Lung (tissue), 13 donors: ENCODE data around the gene SLC26A5. TPM values are rescaled to one million over a fixed set of nuclear protein-coding genes. Genes with fewer than 3 reads are reported as not detected.

Source experiments
- ATAC-seq: fragments of 200-7000 bp; cut with Tn5 transposase; one replicate; pipeline ENCODE4 v1.9.1; 2020; ENCODE audit warnings: moderate number of reproducible peaks; ENCODE audit not compliant: insufficient read depth, low FRiP score
- DNase-seq, 3 donors: peaks; one replicate each; pipeline ENCODE4 v3.0.0-alpha.2; 2013 to 2017
- H3K27ac ChIP-seq, 2 donors: one replicate each; pipeline ENCODE4 v1.5.1; 2013; ENCODE audit warnings: mild to moderate bottlenecking in 2 of 2, moderate library complexity in 2 of 2, control low read depth in 1 of 2, inconsistent platforms in 1 of 2, low read depth in 1 of 2, low read length in 1 of 2
- H3K27me3 ChIP-seq, 3 donors: one replicate each; pipeline ENCODE4 v1.5.1; 2013; ENCODE audit warnings: low read length in 2 of 3; ENCODE audit not compliant: control insufficient read depth in 3 of 3, insufficient read depth in 3 of 3
- H3K36me3 ChIP-seq, 4 donors: one replicate each; pipeline ENCODE4 v1.5.1; 2013; ENCODE audit warnings: low read length in 4 of 4, mild to moderate bottlenecking in 1 of 4, moderate library complexity in 1 of 4; ENCODE audit not compliant: control insufficient read depth in 4 of 4, insufficient read depth in 4 of 4
- H3K4me1 ChIP-seq, 5 donors: one replicate each; pipeline ENCODE4 v1.5.1; 2013; ENCODE audit warnings: low read length in 5 of 5, mild to moderate bottlenecking in 2 of 5, moderate library complexity in 1 of 5; ENCODE audit not compliant: control insufficient read depth in 5 of 5, insufficient read depth in 5 of 5
- H3K4me3 ChIP-seq: one replicate; pipeline ENCODE4 v1.5.1; 2013; ENCODE audit warnings: mild to moderate bottlenecking, control low read depth, moderate library complexity
- H3K9ac ChIP-seq, 2 donors: one replicate each; pipeline ENCODE4 v1.5.1; 2013; ENCODE audit warnings: low read length in 2 of 2, control low read depth in 1 of 2; ENCODE audit not compliant: insufficient read depth in 1 of 2
- H3K9me3 ChIP-seq, 4 donors: one replicate each; pipeline ENCODE4 v1.5.1; 2013; ENCODE audit warnings: low read length in 3 of 4, mild to moderate bottlenecking in 1 of 4, moderate library complexity in 1 of 4; ENCODE audit not compliant: control insufficient read depth in 4 of 4, insufficient read depth in 3 of 4
- WGBS, 2 donors: extraction: QIAGEN DNeasy Blood & Tissue Kit; methylation state at CpG; one replicate each; pipeline ENCODE4 v1.1.7; 2013; 5-methylcytosine and 5-hydroxymethylcytosine counted together
- polyA plus RNA-seq, 2 donors: library from polyadenylated mRNA; stranded (reverse); fragments of 200-250 nt; gene quantifications; one replicate each; pipeline ENCODE4 v1.2.1, GENCODE V29; 2013
- small RNA-seq: library from RNA; depleted of rRNA; stranded (forward); fragments of <200 nt; gene quantifications from one replicate; pipeline ENCODE3, GENCODE V24; 2014; ENCODE audit warnings: low replicate concordance
- total RNA-seq, 2 donors: library from RNA; depleted of rRNA in 1 of 2; stranded (reverse); fragments of >200 nt in 1 of 2; gene quantifications; one replicate each; pipeline ENCODE4 v1.2.1, GENCODE V29; 2014 to 2021
- TF ChIP-seq, protein P1 (sequence below): IDR thresholded peaks from 2 replicates; pipeline ENCODE4 v1.5.1; 2012; ENCODE audit warnings: mild to moderate bottlenecking; ENCODE audit errors: control extremely low read depth, extremely low read depth
- donor health status: control.
- donor health status: control.
- donor health status: Bipolar disorder and iron deficiency.
- donor health status: healthy.
- donor health status: DM: yes; HTN: yes; CAD: no.

SLC26A5 gene
- total and polyA plus RNA-seq, 4 donors, result 0.06 to 1.1 (median 0.59) TPM

DNA sequence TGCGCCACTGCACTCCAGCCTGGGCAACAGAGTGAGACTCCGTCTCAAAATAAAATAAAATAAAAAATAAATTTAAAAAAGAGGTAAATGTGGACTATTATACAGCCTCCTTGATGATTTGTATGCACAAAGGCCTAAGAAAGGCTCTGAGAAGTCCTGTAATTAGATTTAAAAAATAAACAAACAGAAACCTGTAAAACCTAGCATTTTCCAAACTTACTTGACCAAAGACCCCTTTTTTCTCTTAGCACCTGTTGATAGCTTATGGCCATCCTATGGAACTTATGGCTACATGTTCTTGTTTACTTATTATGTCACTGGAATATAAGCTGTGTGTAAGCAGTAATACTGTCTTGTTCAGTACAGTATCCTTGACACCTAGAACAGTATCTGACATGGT lies 107.1 kb downstream of the SLC26A5 start:
- DNase-seq (no peak), ATAC-seq (no peak)
- WGBS, 2 donors, result 96 to 99% methylated on average over 2 of the region's 2 CpGs
- no peak overlapping the region for H3K4me3 ChIP-seq
- no peaks in the 10 kb centered on the region for H3K27me3 ChIP-seq
- no peaks in the 10 kb centered on the region for H3K9me3 ChIP-seq
- TF ChIP-seq, protein P1, sequence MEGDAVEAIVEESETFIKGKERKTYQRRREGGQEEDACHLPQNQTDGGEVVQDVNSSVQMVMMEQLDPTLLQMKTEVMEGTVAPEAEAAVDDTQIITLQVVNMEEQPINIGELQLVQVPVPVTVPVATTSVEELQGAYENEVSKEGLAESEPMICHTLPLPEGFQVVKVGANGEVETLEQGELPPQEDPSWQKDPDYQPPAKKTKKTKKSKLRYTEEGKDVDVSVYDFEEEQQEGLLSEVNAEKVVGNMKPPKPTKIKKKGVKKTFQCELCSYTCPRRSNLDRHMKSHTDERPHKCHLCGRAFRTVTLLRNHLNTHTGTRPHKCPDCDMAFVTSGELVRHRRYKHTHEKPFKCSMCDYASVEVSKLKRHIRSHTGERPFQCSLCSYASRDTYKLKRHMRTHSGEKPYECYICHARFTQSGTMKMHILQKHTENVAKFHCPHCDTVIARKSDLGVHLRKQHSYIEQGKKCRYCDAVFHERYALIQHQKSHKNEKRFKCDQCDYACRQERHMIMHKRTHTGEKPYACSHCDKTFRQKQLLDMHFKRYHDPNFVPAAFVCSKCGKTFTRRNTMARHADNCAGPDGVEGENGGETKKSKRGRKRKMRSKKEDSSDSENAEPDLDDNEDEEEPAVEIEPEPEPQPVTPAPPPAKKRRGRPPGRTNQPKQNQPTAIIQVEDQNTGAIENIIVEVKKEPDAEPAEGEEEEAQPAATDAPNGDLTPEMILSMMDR, result no peak
- H3K9ac ChIP-seq, result no peak overlapping the region
- peaks cover 0 to 7% (median 3%) of the 10 kb centered on the region in 5 donors for H3K4me1 ChIP-seq
- H3K36me3 ChIP-seq, result peaks cover 7 to 31% (median 20%) of the 10 kb centered on the region in 4 donors
- H3K27ac ChIP-seq, result no peak overlapping the region

DNA sequence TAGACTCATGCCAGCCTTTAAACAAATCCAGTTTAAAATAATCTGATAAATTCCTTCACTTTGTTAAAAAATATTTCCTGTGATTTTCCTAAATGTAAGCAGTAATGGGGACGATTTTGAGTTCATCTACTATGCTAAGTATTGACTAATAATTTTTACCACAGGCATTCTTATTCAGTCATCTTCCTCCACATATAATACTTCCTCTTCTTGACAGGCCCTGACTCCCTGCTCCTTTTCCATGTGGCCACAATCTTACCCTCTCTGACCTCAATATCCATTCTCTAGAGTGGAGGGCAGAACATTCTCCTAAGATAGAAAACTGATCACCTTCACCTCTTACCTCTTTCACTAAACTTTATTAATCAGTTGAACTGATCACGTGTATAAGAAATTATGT lies 109.2 kb downstream of the SLC26A5 start:
- no peaks in the 10 kb centered on the region for H3K4me1 ChIP-seq
- WGBS, 2 donors, result 61 to 77% methylated on average over 2 of the region's 2 CpGs
- no peaks in the 10 kb centered on the region for H3K9me3 ChIP-seq
- DNase-seq (no peak), ATAC-seq (no peak)
- no peak overlapping the region for H3K27ac ChIP-seq
- H3K36me3 ChIP-seq, result peaks cover 9 to 35% (median 23%) of the 10 kb centered on the region in 4 donors
- H3K9ac ChIP-seq, result no peak overlapping the region
- TF ChIP-seq, protein P1, result no peak
- no peak overlapping the region for H3K4me3 ChIP-seq
- no peaks in the 10 kb centered on the region for H3K27me3 ChIP-seq

DNA sequence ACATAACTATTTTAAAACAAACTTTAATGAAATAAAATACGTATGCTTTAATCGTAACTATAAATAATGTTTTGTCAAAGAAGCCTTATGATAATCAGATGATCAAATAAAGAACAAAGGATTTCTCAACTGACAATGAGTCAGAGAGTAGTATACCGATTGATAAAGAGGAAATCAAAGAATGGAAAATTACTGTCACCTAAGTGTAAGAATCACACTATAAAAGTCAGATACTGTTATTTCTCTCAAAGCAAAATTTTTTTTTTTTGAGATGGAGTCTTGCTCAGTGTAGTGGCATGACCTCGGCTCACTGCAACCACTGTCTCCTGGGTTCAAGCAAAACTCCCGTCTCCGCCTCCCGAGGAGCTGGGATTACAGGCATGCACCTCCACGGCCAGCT lies 120.3 kb downstream of the SLC26A5 start:
- Histone ChIP-seq H3K27ac (no peak overlapping the region), H3K9me3 (no peaks in the 10 kb centered on the region), H3K27me3 (no peaks in the 10 kb centered on the region), H3K4me3 (no peak overlapping the region), H3K4me1 (no peaks in the 10 kb centered on the region), H3K9ac (no peak overlapping the region), H3K36me3 (peaks cover 4 to 20% (median 10%) of the 10 kb centered on the region in 4 donors)
- no peak for DNase-seq
- 90 to 93% methylated on average over 8 of the region's 8 CpGs for WGBS, 2 donors
- TF ChIP-seq, protein P1, result no peak
- ATAC-seq, result no peak

Small RNA genes within 50 kb of the gene (small RNA-seq; reads per million reads assigned to genes)
- gene RF00019, result not detected
- gene RPS29P16, result not detected

Other genes starting within 250 kb of the SLC26A5 start
- 10 to 100 TPM; 38.8 to 78.1 TPM for gene PMPCB, start 148.8 kb downstream of the SLC26A5 start, total RNA-seq
- gene PMPCB, start 148.8 kb downstream of the SLC26A5 start, polyA plus RNA-seq, result 10 to 100 TPM; 44.2 to 51.9 TPM
- 10 to 100 TPM; 18.4 to 21.6 TPM for gene DNAJC2, start 101.4 kb downstream of the SLC26A5 start, total RNA-seq
- 10 to 100 TPM; 17.9 to 27.7 TPM for gene DNAJC2, start 101.4 kb downstream of the SLC26A5 start, polyA plus RNA-seq
- 100 to 1,000 TPM in 1 of 2 donors, 10 to 100 TPM in 1; 68.8 to 106 TPM for gene PSMC2, start 98.6 kb downstream of the SLC26A5 start, total RNA-seq
- gene PSMC2, start 98.6 kb downstream of the SLC26A5 start, polyA plus RNA-seq, result 100 to 1,000 TPM in 1 of 2 donors, 10 to 100 TPM in 1; 94.9 to 157 TPM